ENCODE measurements around the gene ADPRS.

The ADPRS gene

GRCh38 chr1:36068866-36069265, 19.8 kb upstream of the ADPRS start:
- no peak for TF ChIP-seq ZNF707 (tag by site-specific recombination; IDR thresholded peaks at IDR 0.05)
- TF ChIP-seq ZFP41 (tag by site-specific recombination; IDR thresholded peaks at IDR 0.05; ENCODE audit: borderline replicate concordance): no peak
- no peak for TF ChIP-seq ZFP69B (tag by site-specific recombination; IDR thresholded peaks at IDR 0.05)
- TF ChIP-seq KLF9 (tag by site-specific recombination; IDR thresholded peaks at IDR 0.05; ENCODE audit: low read depth): no peak
- no peak for TF ChIP-seq SP2 (tag by site-specific recombination; IDR thresholded peaks at IDR 0.05)
- Histone ChIP-seq H3K4me1 (ENCODE audit: control insufficient read depth, insufficient read depth, low read length) (no peaks in the 10 kb centered on the region), H3K27ac (ENCODE audit: extremely low read depth, low read depth, low read length) (no peak overlapping the region), H3K9me3 (ENCODE audit: control insufficient read depth, insufficient read depth, low read depth, low read length) (no peaks in the 10 kb centered on the region), H3K4me3 (ENCODE audit: low read depth, low read length) (no peak overlapping the region), H3K36me3 (ENCODE audit: control insufficient read depth in 2 of 2, insufficient read depth in 1 of 2, low read length in 2 of 2) (no peaks in the 10 kb centered on the region)
- ChIA-PET CTCF (interaction anchor here (0.8 to 1.2 kb wide), 2 partner anchors 10 to 11 kb away, joined by 3 to 4 read pairs; no protein-coding TSS in a partner anchor), POLR2A (no interaction called here)

DNA sequence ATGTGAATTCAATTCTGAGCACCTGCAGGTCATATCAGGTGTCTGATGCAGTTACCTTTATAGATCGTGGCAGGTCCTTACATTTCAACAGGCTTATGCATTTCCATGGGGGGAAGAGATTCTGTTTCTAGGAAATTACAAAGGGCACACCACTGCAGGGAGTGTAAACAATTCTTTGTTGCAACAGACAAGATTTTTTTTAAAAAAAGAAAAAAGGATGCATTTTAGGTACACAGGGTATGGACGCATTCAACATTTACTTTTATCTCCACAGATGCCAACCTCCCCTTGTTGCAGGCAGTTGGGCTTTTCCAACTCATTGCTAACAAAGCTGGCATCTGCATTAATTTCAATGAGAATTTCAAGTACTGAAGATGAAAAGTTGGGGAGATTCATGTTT, 18.3 kb upstream of the ADPRS start:
- Histone ChIP-seq H3K36me3 (ENCODE audit: control insufficient read depth in 2 of 2, insufficient read depth in 1 of 2, low read length in 2 of 2) (no peaks in the 10 kb centered on the region), H3K4me3 (ENCODE audit: low read depth, low read length) (no peak overlapping the region), H3K27ac (ENCODE audit: extremely low read depth, low read depth, low read length) (no peak overlapping the region), H3K4me1 (ENCODE audit: control insufficient read depth, insufficient read depth, low read length) (no peaks in the 10 kb centered on the region), H3K9me3 (ENCODE audit: control insufficient read depth, insufficient read depth, low read depth, low read length) (no peaks in the 10 kb centered on the region)
- TF ChIP-seq ZSCAN30 (tag by site-specific recombination; IDR thresholded peaks at IDR 0.05) (no peak), PRDM1 (tag by site-specific recombination; IDR thresholded peaks at IDR 0.05) (no peak), ZNF449 (tag by site-specific recombination; IDR thresholded peaks at IDR 0.05) (peak; percentile 20; the same call in 1 of the 2 replicates), AEBP2 (tag by site-specific recombination; IDR thresholded peaks at IDR 0.05; ENCODE audit: borderline replicate concordance) (no peak), TSHZ1 (tag by site-specific recombination; IDR thresholded peaks at IDR 0.05; ENCODE audit: borderline replicate concordance) (no peak)
- TF ChIP-seq, protein P1, sequence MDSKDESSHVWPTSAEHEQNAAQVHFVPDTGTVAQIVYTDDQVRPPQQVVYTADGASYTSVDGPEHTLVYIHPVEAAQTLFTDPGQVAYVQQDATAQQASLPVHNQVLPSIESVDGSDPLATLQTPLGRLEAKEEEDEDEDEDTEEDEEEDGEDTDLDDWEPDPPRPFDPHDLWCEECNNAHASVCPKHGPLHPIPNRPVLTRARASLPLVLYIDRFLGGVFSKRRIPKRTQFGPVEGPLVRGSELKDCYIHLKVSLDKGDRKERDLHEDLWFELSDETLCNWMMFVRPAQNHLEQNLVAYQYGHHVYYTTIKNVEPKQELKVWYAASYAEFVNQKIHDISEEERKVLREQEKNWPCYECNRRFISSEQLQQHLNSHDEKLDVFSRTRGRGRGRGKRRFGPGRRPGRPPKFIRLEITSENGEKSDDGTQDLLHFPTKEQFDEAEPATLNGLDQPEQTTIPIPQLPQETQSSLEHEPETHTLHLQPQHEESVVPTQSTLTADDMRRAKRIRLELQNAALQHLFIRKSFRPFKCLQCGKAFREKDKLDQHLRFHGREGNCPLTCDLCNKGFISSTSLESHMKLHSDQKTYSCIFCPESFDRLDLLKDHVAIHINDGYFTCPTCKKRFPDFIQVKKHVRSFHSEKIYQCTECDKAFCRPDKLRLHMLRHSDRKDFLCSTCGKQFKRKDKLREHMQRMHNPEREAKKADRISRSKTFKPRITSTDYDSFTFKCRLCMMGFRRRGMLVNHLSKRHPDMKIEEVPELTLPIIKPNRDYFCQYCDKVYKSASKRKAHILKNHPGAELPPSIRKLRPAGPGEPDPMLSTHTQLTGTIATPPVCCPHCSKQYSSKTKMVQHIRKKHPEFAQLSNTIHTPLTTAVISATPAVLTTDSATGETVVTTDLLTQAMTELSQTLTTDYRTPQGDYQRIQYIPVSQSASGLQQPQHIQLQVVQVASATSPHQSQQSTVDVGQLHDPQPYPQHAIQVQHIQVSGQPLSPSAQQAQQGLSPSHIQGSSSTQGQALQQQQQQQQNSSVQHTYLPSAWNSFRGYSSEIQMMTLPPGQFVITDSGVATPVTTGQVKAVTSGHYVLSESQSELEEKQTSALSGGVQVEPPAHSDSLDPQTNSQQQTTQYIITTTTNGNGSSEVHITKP (tag by site-specific recombination; IDR thresholded peaks at IDR 0.05): peak; percentile 96
- TF ChIP-seq, protein P2, sequence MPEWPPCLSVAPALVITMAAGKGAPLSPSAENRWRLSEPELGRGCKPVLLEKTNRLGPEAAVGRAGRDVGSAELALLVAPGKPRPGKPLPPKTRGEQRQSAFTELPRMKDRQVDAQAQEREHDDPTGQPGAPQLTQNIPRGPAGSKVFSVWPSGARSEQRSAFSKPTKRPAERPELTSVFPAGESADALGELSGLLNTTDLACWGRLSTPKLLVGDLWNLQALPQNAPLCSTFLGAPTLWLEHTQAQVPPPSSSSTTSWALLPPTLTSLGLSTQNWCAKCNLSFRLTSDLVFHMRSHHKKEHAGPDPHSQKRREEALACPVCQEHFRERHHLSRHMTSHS (tag by site-specific recombination; IDR thresholded peaks at IDR 0.05): no peak
- CTCF ChIA-PET: no interaction called here
- POLR2A ChIA-PET: no interaction called here

All from HEK293 (cell line).